Sigmoid colon (tissue), 4 donors: ENCODE results near the gene C1orf56.

Source experiments
- EP300 ChIP-seq, 4 donors: sonication (generic); formaldehyde crosslinking; IDR thresholded peaks; one replicate each; pipeline ENCODE4 v1.6.1; 2017; ENCODE audit warnings: antibody characterized with exemption in 4 of 4
- TF ChIP-seq, protein P1 (sequence below), 4 experiments: fragments of 450-650 bp in 3 of 4; fragments of 200-600 bp in 1 of 4; IDR thresholded peaks; one replicate each; pipeline ENCODE4 v1.5.1; 2016 to 2019; ENCODE audit warnings: antibody characterized with exemption in 4 of 4, mild to moderate bottlenecking in 3 of 4, moderate library complexity in 2 of 4

GRCh38 chr1:151047925-151048644 lies 534 bp downstream of the C1orf56 start:
- TF ChIP-seq, protein P1, sequence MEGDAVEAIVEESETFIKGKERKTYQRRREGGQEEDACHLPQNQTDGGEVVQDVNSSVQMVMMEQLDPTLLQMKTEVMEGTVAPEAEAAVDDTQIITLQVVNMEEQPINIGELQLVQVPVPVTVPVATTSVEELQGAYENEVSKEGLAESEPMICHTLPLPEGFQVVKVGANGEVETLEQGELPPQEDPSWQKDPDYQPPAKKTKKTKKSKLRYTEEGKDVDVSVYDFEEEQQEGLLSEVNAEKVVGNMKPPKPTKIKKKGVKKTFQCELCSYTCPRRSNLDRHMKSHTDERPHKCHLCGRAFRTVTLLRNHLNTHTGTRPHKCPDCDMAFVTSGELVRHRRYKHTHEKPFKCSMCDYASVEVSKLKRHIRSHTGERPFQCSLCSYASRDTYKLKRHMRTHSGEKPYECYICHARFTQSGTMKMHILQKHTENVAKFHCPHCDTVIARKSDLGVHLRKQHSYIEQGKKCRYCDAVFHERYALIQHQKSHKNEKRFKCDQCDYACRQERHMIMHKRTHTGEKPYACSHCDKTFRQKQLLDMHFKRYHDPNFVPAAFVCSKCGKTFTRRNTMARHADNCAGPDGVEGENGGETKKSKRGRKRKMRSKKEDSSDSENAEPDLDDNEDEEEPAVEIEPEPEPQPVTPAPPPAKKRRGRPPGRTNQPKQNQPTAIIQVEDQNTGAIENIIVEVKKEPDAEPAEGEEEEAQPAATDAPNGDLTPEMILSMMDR (IDR thresholded peaks at IDR 0.05), result no peak
- no peak for TF ChIP-seq EP300 (IDR thresholded peaks at IDR 0.05)
